ELF-1 (cell line): ENCODE data around the gene AKAP8L.

Experiments
- DNase-seq: peaks from one replicate; pipeline ENCODE4 v3.0.0-alpha.2; 2016; ENCODE audit warnings: low read depth, low spot score

The AKAP8L gene

GRCh38 chr19:15449620-15450527, 31.1 kb upstream of the AKAP8L start, which contains the start of gene WIZ:
TSS of gene WIZ (minus strand) at chr19:15449956. CDS start at chr19:15448307, 1,649 bp downstream.
- DNase-seq: peak; percentile 42

GRCh38 chr19:15448778-15449619, 30.2 kb upstream of the AKAP8L start:
- no peak for DNase-seq

- no peak for DNase-seq
These were observed 29.4 kb upstream of the AKAP8L start for GRCh38 chr19:15448044-15448777.

GRCh38 chr19:15447057-15447456, 28.3 kb upstream of the AKAP8L start:
- DNase-seq: no peak

DNA sequence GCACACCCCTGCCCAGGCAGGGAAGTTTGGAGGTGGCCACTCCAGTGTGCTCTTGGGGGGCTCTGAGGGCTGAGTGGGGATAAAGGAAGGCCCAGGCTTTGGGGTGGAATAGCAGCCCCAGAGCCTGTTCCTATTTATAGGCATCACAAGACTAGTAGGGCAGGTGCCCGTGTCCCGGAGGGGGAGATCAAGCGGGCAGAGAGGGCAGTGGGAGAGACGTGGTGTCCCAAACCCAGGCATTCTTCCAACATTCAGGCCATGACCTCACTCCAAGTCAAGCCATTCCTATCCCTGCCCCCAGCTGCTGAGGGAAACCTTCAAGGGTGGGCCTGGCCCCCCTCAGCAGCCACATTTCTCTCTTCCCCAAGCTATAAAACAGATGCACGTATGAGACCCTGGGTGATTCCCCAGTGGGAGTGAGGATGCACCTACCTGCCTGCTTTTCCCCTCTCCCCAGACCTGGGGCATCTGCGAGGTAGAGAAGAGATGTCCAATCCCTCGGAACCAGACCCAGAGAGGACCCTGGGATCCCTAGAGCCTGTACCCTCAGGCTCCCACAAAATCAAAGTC, 27.1 kb upstream of the AKAP8L start:
- DNase-seq: no peak

GRCh38 chr19:15445227-15445605, 26.4 kb upstream of the AKAP8L start:
- DNase-seq: no peak

DNA sequence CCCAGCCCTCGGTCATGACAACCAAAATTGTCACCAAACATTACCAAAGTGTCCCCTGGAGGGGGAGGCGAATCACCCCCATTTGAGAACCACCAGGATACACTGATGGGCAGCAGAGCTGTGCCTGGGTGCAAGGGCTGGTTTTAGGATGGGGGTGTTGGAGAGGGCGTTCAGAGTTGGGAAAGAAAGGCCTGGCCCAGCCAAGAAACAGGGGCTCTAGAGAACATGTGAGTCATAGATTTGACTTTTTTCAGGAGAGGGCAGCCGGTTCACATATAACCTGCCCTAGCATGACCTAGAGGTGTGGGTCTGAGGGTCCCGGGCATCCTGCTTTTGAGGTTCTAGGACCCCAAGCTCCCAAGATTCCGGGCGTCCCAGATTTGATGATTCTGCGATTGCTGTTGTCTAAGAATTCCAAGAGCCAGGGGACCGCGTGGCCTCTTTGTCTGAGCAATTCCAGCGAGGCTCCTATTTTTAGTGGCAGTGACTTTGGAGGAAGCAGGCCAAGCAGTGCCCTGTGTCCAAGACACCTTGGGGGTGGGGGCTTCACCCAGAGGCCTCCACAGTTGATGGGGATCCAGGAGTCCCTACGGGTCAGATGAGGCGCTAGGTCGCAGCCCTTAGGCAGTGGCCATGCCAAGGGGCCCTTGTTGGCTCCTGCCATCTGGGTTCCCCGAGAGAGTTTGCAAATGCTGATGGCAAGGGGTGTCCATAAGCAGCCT, 25.9 kb upstream of the AKAP8L start:
- DNase-seq: no peak

GRCh38 chr19:15443838-15444237, 25.1 kb upstream of the AKAP8L start:
- no peak for DNase-seq

GRCh38 chr19:15443325-15443724, 24.5 kb upstream of the AKAP8L start:
- DNase-seq: no peak

DNA sequence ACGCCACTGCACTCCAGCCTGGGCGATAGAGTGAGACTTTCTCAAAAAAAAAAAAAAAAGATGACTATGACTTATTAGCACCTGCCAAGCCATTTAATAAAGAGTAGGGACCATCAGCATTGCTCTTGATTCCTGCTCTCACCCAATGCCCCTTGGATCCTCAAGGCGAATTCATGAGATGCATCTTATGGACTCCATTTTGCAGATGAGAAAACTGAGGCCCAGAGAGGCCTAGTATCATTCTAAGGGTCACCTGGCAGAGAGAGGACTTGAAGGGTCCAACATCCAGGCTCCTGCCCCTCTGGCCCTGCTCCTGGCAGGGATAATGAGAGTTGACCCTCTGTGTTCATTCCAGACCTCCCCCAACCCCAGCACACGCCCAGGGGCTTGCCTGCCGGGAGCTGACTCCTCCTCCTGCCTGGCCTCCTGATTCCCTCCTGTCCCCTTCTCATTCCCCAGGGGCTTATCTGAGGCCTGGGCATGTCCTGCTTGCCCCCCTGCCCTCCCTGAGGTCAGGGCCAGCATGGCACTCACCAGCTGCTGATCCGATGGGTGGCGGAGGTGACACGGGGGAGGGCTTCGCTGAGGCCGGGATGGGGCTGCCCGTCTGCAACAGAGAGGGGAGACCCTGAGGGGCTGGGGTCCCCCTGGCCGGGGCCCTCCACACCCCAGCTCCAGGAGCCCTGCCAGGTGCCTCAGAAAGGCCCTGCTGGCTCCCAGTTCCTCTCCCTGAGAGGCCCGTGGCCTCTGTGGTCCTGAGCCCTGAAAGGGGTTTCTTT, 23.5 kb upstream of the AKAP8L start:
- DNase-seq: no peak

DNA sequence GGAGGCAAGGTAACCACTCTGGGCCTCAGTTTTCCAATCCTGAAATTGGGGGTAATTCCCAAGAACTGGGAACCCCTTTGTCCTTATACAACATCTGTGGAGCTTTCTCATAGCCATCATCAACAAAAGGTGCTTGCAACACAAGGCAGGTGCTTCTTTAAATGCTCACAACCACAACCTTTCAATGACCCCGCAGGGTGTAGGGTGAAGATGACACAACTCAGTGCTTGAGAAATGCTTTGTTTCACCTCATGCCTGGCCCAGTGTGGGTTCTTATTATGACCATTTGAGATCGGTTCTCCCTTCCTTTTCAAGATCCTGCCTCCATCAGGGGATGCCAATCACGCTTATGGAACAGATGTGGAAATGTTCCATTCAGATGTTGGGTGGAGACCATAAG, 22.5 kb upstream of the AKAP8L start:
- no peak for DNase-seq

DNA sequence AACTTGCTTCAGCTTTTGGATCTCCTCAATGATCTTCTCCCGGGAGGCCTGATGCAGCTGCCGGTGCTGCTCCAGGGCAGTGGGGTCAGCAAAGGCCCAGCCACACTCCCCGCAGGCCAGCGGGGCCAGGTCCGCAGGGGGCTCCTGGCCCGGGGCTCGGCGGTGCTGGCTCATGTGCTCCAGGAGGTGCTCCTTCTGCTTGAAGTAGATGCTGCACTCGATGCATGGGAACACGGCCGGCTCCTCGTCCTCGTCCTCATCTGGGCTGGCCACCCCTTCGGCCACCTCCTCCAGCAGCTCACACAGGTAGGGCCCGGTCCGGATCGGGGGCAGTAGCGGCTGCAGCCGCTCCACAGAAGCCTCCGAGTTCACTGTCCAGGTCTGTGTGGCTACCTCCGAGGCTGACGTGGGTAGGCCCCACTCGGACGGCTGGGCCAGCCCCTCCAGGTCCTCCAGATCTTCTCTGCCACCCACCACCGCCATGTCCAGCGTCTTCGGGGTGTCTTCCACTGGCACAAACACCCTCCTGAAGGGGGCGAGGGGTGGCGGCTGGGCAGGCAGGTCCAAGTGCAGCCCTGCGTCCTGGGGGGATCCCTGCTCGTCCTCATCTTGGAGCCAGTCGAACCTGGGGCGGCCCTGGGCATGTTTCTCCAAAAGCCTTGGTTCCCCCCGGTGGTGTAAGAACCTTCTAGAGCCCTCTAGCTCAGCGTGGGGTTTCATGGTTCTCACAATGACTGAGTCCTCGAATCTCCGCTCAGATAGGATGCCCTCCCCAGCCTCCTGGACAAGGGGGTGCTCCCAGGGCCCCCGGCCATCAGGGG, 21.2 kb upstream of the AKAP8L start:
- no peak for DNase-seq

- no peak for DNase-seq
These were observed 20.5 kb upstream of the AKAP8L start for GRCh38 chr19:15439078-15439799.

DNA sequence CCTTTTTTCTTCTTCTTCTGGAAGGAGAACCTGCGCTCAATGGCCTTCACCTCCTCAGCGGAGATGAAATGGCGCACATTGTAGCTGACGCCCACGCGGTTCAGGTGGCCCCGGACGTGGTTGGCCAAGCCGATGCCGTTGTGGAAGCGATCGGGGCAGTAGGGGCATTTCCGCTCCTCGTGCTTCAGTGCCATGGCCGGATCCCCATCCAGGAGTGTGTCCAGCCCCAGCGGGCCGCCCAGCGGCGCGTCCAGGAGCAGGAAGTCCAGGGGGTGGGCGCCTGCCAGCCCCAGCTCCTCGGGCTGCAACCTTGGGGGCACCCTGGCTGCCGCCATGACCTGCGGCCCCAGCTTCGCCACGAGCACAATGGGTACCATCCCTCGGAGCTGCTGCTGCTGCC, 19.8 kb upstream of the AKAP8L start:
- DNase-seq: no peak

DNA sequence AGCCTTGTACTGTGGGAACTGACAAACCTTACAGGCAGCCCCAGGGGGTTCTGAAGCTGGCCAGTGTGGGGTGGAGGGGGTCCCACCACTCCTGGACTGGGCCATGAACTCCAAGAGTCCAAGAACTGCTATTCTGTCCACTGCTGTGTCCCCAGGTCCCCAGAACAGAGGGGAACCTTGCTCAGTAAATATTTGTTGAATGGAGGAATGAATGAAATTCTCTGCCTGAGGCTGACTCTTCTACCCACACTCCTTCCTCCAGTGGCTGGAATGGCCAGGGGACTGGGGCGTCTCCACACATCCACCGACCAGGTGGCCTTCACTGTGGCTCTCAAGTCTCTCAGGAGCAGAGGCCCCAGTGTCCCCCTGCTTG, 19.3 kb upstream of the AKAP8L start:
- no peak for DNase-seq

DNA sequence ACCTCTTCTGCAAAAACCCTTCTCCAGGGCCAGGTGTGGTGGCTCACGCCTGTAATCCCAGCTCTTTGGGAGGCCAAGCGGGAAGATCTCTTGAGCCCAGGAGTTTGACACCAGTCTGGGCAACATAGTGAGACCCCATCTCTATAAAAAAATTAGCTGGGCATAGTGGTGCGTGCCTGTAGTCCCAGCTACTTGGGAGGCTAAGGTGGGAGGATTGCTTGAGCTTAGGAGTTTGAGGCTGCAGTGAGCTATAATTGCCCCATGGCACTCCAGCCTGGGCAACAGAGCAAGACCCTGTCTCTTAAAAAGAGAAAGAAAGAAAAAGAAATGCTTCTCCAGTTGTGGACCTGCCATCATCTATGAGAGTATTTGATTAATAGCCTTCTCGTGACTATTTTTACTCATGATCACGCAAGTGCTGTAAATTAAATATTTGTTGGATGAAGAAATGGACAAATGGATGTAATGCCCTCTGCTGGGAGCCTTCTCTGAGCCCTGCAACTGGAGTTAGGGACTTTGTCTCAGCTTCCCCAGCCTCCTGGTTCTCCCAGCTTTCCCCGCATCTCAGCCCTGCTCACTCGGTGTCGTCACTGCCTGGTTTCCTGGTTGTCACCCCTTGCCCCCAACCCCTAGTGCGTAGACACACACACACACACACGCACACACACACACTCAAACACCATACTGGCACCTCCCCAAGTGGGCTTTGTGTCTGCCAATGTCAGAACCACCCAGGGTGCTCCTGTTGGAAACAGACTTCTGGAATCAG, 18.8 kb upstream of the AKAP8L start:
- DNase-seq: no peak

DNA sequence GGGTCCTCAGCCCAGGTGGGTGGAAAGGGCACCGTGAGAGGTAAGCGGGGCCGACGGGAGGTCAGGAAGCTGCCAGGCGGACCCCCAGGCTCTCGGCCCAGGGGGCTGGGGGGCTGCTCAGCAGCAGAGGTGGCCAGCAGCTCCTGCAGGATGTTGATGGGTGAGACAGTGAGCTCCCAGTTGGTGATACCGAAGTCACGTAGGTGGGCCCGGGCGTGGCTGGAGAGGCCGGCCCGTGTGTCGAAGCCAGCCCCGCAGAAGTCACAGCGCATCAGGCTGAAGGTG, 18.0 kb upstream of the AKAP8L start:
- DNase-seq: no peak
